Stimulated activated CD4-positive, alpha-beta T cell treated with anti-CD3 and anti-CD28 coated beads, Interleukin-15, amount 100 ng/mL, for 1 hour (primary cell): ENCODE data around the gene CTBP2.

Experiments used
- DNase-seq, 2 donors: peaks; one replicate each; pipeline ENCODE4 v3.0.0-alpha.2; 2020; ENCODE audit warnings: low read depth in 1 of 2, low spot score in 1 of 2

Gene CTBP2

GRCh38 chr10:124987788-124988187, 172.6 kb downstream of the CTBP2 start:
- DNase-seq, result no peak

GRCh38 chr10:124985162-124985561, 175.2 kb downstream of the CTBP2 start:
- DNase-seq, result no peak

GRCh38 chr10:124984376-124984775, 176.0 kb downstream of the CTBP2 start:
- no peak for DNase-seq

- no peak for DNase-seq
These were observed 177.0 kb downstream of the CTBP2 start for GRCh38 chr10:124983321-124983720.

- no peak for DNase-seq
These were observed 182.0 kb downstream of the CTBP2 start for GRCh38 chr10:124978376-124978725.

- no peak for DNase-seq
These were observed 182.6 kb downstream of the CTBP2 start for GRCh38 chr10:124977648-124978375.

GRCh38 chr10:124977161-124977560, 183.2 kb downstream of the CTBP2 start:
- no peak for DNase-seq

- no peak for DNase-seq
These were observed 184.3 kb downstream of the CTBP2 start for GRCh38 chr10:124975977-124976514.

GRCh38 chr10:124974131-124974530, 186.2 kb downstream of the CTBP2 start:
- no peak for DNase-seq

GRCh38 chr10:124972637-124973036, 187.7 kb downstream of the CTBP2 start:
- DNase-seq, result no peak

GRCh38 chr10:124971276-124971675, 189.1 kb downstream of the CTBP2 start:
- no peak for DNase-seq

GRCh38 chr10:124967255-124967654, 193.1 kb downstream of the CTBP2 start:
- DNase-seq, result no peak

GRCh38 chr10:124966008-124966407, 194.4 kb downstream of the CTBP2 start:
- no peak for DNase-seq

GRCh38 chr10:124963866-124964720, 196.3 kb downstream of the CTBP2 start:
- DNase-seq, result no peak

GRCh38 chr10:124962421-124962820, 197.9 kb downstream of the CTBP2 start:
- no peak for DNase-seq

- DNase-seq, result no peak
These were observed 199.2 kb downstream of the CTBP2 start for GRCh38 chr10:124961248-124961570.

- DNase-seq, result no peak
These were observed 200.8 kb downstream of the CTBP2 start for GRCh38 chr10:124959564-124959963.

- DNase-seq, result no peak
These were observed 202.9 kb downstream of the CTBP2 start for GRCh38 chr10:124957404-124957947.

GRCh38 chr10:124956764-124957163, 203.6 kb downstream of the CTBP2 start:
- DNase-seq, result no peak

GRCh38 chr10:124955868-124956267, 204.5 kb downstream of the CTBP2 start:
- DNase-seq, result no peak

GRCh38 chr10:124955243-124955642, 205.1 kb downstream of the CTBP2 start:
- no peak for DNase-seq

- DNase-seq, result no peak
These were observed 206.9 kb downstream of the CTBP2 start for GRCh38 chr10:124953421-124953820.
